Lower leg skin (tissue), 3 donors: ENCODE results near the gene RCCD1.
A peak's percentile ranks its signal among the peaks of the same experiment; 100 is the strongest.

Experiments used
- CTCF ChIP-seq, 3 donors: fragments of 450-650 bp; IDR thresholded peaks; one replicate each; pipeline ENCODE4 v1.5.1; 2016; ENCODE audit warnings: antibody characterized with exemption in 3 of 3, mild to moderate bottlenecking in 3 of 3, moderate library complexity in 2 of 3
- POLR2A ChIP-seq, 2 donors: fragments of 450-650 bp; IDR thresholded peaks; one replicate each; pipeline ENCODE4 v1.6.1; 2016 to 2017; ENCODE audit warnings: antibody characterized with exemption in 2 of 2, mild to moderate bottlenecking in 1 of 2, moderate library complexity in 1 of 2

DNA sequence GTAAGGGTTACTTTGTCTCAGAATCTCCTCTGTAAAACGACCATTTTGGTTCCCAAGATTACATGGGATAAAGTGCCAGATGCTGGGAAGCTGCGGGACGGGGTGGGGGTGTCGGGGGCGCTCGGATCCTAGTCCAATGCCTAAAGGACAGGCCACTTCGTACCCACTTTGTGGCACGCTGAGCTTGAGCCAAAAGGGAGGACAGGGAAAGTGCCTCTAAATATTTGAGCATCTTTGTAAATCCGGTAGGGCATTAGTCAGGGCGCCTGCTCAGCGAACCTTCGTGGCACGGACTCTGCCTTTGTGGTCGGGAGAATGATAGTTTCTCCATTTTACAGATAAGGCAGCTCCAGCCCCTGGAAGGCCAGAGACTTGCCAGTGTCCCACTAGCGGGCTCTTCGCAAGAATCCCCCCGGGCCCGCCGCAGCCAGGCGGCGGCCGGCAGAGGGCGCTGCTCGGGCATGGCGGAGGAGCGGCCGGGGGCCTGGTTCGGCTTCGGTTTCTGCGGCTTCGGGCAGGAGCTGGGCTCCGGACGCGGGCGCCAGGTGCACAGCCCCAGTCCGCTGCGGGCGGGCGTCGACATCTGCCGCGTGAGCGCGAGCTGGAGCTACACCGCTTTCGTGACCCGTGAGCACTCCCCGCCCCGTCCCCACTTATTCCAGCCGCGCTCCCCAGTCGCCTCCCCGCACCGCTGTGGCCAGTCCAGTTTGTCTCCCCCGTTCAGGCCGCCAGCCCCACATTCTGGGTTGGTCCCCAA lies 1.8 kb downstream of the RCCD1 start:
- TF ChIP-seq CTCF (IDR thresholded peaks at IDR 0.05), result peak in 1 of 3 donors; percentile 58
- no peak for TF ChIP-seq POLR2A (IDR thresholded peaks at IDR 0.05)
